ENCODE data around the gene PCDHA5.
"Not testable (repeated sequence)": the region's sequence is repeated elsewhere in the genome, so short reads cannot be mapped to it uniquely, and the experiment has no call there.

PCDHA5 gene

DNA sequence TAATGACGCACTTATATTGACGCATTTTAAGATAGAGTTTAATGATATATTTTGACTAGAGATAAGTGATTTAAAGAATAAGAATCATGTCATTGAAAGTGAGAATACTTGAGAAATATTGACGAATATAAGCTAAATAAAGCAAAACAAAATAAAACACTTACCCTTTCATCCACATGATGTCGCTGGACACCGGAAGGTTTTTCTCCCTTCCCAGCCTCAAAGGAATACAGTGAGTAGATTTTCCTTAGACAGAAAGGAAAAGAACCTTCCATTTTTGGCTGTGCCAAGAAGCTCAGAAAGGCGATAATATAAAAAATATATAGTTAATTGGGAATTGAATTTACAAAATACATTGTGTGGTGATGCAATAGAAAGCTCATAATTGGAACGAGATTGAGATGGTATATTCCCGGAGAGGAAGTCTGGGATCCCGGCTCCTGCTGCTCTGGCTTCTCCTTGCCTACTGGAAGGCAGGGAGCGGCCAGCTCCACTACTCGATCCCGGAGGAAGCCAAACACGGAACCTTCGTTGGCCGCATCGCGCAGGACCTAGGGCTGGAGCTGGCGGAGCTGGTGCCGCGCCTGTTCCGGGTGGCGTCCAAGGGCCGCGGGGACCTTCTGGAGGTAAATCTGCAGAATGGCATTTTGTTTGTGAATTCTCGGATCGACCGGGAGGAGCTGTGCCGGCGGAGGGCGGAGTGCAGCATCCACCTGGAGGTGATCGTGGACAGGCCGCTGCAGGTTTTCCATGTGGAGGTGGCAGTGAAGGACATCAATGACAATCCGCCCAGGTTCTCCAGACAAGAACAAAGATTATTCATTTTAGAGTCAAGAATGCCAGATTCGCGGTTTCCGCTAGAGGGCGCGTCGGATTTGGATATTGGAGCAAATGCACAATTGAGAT lies at the start of gene PCDHA5:
Gene PCDHA5, plus strand, starts transcription at position 239 of the 906 bp plus-strand sequence.
- no peak for DNase-seq

DNA sequence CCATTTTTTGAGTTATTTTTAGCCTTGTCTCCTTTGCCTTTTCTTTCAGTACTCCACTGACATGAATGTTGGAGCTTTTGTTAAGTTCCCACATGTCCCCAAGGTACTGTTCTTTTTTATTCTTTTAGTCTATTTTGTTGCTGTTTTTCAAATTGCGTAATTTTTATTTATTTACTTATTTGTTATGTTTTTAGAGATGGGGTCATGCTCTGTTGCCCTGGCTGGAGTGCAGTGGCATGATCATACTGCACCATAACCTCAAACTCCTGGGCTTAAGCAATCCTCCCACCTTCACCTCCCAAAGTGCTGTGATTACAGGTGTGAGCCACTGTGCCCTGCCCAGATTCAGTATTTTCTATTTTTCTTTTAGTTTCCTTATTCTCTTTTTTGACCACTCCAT lies 40.9 kb upstream of the PCDHA5 start:
- no peak for DNase-seq

DNA sequence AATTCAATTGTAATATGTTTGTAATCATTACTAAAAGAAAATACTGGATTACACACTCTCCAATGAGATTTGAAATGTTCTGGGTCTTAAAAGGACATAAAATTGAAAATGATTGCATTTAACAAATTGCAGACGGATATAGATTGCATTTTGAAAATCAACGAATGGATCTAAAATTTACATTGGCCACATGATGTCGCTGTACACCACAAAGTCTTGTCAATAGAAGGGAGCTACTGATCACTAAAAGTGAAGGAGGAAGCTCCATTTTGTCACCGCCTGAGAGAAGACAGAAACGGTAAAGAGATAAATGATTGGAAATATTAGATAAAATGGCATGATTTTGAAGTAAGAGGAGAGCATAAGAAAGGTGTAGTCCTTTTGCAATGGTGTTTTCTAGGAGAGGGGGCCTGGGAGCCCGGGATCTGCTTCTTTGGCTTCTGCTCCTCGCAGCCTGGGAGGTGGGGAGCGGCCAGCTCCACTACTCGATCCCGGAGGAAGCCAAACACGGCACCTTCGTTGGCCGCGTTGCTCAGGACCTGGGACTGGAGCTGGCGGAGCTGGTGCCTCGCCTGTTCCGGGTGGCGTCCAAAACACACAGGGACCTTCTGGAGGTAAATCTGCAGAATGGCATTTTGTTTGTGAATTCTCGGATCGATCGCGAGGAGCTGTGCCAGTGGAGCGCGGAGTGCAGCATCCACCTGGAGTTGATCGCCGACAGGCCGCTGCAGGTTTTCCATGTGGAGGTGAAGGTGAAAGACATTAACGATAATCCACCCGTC lies 35.3 kb upstream of the PCDHA5 start, which contains the start of gene PCDHA1:
Gene PCDHA1, plus strand, starts transcription at position 236 of the 782 bp plus-strand sequence.
- DNase-seq = no peak

DNA sequence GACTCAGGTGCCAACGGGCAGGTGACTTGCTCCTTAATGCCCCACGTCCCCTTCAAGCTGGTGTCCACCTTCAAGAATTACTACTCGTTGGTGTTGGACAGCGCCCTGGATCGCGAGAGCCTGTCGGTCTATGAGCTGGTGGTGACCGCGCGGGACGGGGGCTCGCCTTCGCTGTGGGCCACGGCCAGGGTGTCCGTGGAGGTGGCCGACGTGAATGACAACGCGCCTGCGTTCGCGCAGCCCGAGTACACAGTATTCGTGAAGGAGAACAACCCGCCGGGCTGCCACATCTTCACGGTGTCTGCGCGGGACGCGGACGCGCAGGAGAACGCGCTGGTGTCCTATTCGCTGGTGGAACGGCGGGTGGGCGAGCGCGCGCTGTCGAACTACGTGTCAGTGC lies 34.0 kb upstream of the PCDHA5 start:
- DNase-seq = not testable (repeated sequence)

DNA sequence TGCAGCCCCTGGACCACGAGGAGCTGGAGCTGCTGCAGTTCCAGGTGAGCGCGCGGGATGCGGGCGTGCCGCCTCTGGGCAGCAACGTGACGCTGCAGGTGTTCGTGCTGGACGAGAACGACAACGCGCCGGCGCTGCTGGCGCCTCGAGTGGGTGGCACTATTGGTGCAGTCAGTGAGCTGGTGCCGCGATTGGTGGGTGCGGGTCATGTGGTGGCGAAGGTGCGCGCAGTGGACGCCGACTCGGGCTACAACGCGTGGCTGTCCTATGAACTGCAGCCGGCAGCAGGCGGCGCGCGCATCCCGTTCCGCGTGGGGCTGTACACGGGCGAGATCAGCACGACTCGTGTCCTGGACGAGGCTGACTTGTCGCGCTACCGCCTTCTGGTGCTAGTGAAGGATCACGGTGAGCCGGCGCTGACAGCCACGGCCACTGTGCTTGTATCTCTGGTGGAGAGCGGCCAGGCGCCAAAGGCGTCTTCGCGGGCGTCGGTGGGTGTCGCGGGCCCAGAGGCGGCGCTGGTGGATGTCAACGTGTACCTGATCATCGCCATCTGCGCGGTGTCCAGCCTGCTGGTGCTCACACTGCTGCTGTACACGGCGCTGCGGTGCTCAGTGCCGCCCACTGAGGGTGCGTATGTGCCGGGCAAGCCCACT lies 33.4 kb upstream of the PCDHA5 start:
- DNase-seq = not testable (repeated sequence)

DNA sequence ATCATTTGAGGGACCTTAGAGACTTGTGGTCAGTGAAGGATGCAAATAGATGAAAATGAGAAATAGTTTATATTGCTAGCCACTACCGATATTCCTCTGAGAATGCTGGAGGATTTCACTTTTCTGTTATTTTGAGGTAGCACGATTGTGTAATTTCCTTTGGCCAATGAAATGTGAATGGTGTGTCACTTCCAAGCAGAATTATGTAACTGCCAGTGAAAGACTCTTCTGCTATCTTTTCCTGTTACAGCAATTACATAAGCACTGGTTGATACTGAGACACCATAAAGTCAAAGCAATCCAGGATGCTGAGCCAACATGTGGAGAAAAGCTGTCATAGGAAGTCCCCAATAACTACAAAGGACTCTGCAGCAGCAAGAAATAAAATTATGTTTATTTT lies 30.3 kb upstream of the PCDHA5 start:
- DNase-seq = no peak

DNA sequence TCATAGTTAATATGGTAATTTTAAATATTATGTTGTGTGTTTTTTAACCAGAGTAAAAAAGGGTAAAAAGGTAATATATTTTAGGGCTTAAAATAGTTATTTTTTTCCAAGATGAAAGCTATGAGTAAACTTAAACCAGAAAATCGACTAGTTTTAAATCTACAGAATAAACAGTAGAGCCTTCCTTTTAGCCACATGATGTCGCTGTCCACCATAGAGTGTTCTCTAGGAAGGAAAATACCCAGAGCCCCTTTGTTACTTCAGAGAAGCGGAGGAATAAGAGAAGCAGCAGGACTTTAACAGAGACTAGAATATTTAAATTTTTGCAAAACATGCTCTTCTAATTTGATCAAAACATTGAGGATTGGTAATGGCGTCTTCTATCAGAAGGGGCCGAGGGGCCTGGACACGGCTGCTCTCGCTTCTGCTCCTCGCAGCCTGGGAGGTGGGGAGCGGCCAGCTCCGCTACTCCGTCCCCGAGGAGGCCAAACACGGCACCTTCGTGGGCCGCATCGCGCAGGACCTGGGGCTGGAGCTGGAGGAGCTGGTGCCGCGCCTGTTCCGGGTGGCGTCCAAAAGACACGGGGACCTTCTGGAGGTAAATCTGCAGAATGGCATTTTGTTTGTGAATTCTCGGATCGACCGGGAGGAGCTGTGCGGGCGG lies 26.7 kb upstream of the PCDHA5 start, which contains the start of gene PCDHA2:
Gene PCDHA2, plus strand, starts transcription at position 258 of the 664 bp plus-strand sequence.
- no peak for DNase-seq

DNA sequence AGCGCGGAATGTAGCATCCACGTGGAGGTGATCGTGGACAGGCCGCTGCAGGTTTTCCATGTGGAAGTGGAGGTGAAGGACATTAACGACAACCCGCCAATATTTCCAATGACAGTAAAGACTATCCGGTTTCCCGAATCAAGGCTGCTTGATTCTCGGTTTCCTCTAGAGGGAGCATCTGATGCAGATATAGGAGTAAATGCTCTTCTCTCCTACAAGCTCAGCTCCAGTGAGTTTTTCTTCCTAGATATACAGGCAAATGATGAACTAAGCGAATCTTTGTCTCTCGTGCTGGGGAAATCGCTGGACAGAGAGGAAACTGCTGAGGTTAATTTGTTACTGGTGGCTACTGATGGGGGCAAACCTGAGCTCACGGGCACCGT lies 26.2 kb upstream of the PCDHA5 start:
- DNase-seq = no peak

DNA sequence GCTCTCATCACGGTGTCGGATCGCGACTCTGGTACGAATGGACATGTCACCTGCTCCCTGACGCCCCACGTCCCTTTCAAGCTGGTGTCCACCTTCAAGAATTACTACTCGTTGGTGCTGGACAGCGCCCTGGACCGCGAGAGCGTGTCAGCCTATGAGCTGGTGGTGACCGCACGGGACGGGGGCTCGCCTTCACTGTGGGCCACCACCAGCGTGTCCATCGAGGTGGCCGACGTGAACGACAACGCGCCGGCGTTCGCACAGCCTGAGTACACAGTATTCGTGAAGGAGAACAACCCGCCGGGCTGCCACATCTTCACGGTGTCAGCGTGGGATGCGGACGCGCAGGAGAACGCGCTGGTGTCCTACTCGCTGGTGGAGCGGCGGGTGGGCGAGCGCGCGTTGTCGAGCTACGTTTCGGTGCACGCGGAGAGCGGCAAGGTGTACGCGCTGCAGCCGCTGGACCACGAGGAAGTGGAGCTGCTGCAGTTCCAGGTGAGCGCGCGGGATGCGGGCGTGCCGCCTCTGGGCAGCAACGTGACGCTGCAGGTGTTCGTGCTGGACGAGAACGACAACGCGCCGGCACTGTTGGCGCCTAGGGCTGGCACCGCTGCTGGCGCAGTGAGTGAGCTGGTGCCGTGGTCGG lies 25.2 kb upstream of the PCDHA5 start:
- DNase-seq = not testable (repeated sequence)

DNA sequence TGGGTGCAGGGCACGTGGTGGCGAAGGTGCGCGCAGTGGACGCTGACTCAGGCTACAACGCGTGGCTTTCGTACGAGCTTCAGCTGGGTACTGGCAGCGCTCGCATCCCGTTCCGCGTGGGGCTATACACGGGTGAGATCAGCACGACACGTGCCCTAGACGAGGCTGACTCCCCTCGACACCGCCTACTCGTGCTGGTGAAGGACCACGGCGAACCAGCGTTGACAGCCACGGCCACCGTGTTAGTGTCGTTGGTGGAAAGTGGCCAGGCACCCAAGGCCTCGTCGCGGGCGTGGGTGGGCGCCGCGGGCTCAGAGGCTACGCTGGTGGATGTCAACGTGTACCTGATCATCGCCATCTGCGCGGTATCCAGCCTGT lies 24.7 kb upstream of the PCDHA5 start:
- DNase-seq = no peak

DNA sequence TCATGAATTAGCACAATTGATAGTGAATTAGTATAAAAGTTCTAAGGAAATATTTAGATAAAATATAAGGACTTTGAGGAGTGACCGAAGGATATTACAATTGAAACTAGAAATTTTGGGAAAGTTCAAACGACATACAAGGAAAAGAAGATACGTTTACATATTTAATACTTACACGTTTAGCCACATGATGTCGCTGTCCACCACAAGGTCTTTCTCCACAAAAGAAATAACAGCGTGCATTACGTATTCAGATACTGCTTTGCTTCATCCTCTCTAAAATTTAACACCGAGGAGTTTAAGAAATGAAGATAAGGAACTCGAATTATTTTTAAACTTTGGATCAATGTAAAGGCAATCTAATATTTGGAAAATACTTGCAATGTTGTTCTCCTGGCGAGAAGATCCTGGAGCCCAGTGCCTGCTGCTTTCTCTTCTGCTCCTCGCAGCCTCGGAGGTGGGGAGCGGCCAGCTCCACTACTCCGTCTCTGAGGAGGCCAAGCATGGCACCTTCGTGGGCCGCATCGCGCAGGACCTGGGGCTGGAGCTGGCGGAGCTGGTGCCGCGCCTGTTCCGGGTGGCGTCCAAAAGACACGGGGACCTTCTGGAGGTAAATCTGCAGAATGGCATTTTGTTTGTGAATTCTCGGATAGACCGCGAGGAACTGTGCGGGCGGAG lies 20.5 kb upstream of the PCDHA5 start, which contains the start of gene PCDHA3:
Gene PCDHA3, plus strand, starts transcription at position 242 of the 678 bp plus-strand sequence.
- no peak for DNase-seq

DNA sequence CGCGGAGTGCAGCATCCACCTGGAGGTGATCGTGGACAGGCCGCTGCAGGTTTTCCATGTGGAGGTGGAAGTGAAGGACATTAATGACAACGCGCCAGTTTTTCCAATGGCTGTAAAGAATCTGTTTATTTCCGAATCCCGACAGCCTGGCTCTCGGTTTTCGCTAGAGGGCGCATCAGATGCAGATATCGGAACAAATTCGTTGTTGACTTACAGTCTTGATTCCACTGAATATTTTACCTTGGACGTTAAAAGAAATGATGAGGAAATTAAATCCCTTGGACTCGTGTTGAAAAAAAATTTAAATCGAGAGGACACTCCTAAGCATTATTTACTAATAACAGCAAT lies 19.9 kb upstream of the PCDHA5 start:
- DNase-seq = no peak

DNA sequence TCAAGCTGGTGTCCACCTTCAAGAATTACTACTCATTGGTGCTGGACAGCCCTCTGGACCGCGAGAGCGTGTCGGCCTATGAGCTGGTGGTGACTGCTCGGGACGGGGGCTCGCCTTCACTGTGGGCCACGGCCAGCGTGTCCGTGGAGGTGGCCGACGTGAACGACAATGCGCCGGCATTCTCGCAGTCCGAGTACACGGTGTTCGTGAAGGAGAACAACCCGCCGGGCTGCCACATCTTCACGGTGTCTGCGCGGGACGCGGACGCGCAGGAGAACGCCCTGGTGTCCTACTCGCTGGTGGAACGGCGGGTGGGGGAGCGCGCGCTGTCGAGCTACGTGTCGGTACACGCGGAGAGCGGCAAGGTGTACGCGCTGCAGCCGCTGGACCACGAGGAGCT lies 19.0 kb upstream of the PCDHA5 start:
- not testable (repeated sequence) for DNase-seq

DNA sequence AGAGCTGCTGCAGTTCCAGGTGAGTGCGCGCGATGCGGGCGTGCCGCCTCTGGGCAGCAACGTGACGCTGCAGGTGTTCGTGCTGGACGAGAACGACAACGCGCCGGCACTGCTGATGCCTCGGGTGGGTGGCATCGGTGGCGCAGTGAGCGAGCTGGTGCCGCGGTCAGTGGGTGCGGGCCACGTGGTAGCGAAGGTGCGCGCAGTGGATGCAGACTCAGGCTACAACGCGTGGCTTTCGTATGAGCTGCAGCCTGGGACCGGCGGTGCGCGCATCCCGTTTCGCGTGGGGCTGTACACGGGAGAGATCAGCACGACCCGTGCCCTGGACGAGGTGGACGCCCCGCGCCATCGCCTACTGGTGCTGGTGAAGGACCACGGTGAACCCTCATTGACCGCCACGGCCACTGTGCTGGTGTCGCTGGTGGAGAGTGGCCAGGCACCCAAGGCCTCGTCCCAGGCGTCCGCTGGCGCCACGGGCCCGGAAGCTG lies 18.6 kb upstream of the PCDHA5 start:
- DNase-seq = no peak

DNA sequence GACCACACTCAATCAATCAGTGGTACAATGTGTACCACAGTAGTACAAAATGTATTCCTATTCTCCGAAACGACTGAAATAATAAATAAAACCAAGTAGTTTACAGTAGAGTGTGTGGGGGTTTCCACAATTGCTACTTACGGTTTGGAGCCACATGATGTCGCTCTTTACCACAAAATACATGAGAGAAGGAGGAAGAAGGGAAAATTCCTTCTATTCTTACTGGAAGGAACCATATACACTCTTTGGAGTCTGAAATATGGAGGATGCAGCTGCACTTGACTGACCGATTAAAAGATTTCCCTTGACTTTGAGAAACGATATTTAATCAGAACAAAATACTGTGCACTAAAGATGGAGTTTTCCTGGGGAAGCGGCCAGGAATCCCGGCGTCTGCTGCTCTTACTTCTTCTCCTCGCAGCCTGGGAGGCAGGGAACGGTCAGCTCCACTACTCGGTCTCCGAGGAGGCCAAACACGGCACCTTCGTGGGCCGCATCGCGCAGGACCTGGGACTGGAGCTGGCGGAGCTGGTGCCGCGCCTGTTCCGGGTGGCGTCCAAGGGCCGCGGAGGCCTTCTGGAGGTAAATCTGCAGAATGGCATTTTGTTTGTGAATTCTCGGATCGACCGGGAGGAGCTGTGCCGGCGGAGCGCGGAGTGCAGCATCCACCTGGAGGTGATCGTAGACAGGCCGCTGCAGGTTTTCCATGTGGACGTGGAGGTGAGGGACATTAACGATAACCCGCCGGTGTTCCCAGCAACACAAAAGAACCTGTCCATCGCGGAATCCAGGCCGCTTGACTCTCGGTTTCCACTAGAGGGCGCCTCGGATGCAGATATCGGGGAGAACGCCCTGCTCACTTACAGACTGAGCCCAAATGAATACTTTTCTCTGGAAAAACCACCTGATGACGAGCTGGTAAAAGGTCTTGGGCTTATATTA lies 14.3 kb upstream of the PCDHA5 start, which contains the start of gene PCDHA4:
Gene PCDHA4, plus strand, starts transcription at position 235 of the 942 bp plus-strand sequence.
- no peak for DNase-seq

DNA sequence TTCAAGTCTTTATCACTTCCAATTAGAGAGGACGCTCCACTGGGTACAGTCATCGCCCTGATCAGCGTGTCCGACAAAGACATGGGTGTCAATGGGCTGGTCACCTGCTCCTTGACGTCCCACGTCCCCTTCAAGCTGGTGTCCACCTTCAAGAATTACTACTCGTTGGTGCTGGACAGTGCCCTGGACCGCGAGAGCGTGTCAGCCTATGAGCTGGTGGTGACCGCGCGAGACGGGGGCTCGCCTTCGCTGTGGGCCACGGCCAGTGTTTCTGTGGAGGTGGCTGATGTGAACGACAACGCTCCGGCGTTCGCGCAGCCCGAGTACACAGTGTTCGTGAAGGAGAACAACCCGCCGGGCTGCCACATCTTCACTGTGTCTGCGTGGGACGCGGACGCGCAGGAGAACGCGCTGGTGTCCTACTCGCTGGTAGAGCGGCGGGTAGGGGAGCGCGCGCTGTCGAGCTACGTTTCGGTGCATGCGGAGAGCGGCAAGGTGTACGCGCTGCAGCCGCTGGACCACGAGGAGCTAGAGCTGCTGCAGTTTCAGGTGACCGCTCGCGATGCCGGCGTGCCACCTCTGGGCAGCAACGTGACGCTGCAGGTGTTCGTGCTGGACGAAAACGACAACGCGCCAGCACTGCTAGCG lies 13.0 kb upstream of the PCDHA5 start:
- DNase-seq = not testable (repeated sequence)

DNA sequence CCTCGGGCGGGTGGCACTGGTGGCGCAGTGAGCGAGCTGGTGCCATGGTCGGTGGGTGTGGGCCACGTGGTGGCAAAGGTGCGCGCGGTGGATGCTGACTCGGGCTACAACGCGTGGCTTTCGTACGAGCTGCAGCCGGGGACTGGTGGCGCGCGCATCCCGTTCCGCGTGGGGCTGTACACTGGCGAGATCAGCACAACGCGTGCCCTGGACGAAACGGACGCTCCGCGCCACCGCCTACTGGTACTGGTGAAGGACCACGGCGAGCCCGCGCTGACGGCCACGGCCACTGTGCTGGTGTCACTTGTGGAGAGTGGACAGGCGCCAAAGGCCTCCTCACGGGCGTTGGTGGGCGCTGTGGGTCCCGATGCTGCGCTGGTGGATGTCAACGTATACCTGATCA lies 12.5 kb upstream of the PCDHA5 start:
- no peak for DNase-seq

DNA sequence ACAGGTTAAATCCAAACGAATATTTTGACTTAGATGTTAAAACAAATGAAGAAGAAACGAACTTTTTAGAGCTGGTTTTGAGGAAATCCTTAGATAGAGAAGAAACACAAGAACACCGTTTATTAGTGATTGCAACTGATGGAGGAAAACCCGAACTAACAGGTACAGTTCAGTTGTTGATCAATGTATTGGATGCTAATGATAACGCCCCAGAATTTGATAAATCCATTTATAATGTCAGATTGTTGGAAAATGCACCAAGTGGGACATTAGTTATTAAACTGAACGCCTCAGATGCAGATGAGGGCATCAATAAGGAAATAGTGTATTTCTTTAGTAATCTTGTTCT lies 842 bp downstream of the PCDHA5 start:
- no peak for DNase-seq

DNA sequence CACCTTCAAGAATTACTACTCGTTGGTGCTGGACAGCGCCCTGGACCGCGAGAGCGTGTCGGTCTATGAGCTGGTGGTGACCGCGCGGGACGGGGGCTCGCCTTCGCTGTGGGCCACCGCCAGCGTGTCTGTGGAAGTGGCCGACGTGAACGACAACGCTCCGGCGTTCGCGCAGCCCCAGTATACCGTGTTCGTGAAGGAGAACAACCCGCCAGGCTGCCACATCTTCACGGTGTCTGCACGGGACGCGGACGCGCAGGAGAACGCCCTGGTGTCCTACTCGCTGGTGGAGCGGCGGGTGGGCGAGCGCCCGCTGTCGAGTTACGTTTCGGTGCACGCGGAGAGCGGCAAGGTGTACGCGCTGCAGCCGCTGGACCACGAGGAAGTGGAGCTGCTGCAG lies 1.6 kb downstream of the PCDHA5 start:
- DNase-seq = not testable (repeated sequence)

DNA sequence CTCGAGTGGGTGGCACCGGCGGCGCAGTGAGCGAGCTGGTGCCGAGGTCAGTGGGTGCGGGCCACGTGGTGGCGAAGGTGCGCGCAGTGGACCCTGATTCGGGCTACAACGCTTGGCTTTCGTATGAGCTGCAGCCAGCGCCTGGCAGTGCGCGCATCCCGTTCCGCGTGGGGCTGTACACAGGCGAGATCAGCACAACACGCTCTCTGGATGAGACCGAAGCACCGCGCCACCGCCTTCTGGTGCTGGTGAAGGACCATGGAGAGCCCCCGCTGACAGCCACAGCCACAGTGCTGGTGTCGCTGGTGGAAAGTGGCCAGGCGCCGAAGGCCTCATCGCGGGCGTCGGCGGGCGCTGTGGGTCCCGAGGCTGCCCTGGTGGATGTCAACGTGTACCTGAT lies 2.1 kb downstream of the PCDHA5 start:
- no peak for DNase-seq
